GM21717 (cell line): ENCODE results near the gene MTMR4.
A peak's percentile ranks its signal among the peaks of the same experiment; 100 is the strongest.
"Not testable (repeated sequence)": the region's sequence is repeated elsewhere in the genome, so short reads cannot be mapped to it uniquely, and the experiment has no call there.

ENCODE experiments used
- ATAC-seq: cut with Tn5 transposase; IDR thresholded peaks from one replicate; pipeline ENCODE4 v1.9.1; 2021; ENCODE audit warnings: mild to moderate bottlenecking, moderate library complexity; ENCODE audit not compliant: unreplicated experiment

The MTMR4 gene

DNA sequence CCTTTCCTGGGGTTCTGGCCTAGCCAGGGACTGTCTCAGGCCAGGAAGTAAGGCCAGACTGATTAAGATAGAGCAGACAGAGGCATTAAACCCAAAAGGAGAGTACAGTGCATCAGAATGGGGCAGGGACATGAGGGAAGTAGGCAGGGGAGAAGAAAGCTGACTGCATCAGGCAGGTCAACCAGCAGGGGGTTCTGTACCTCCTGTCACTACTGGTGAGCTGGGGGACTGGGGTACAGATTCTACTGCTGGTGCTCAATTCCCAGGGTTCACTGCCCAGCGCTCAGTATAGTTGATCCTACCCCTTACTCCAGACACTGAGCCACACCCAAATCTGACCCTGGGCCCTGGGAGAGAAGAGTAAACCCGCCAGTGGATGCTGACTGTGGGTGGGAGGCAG is 12.9 kb upstream of the MTMR4 start:
- ATAC-seq, result no peak

DNA sequence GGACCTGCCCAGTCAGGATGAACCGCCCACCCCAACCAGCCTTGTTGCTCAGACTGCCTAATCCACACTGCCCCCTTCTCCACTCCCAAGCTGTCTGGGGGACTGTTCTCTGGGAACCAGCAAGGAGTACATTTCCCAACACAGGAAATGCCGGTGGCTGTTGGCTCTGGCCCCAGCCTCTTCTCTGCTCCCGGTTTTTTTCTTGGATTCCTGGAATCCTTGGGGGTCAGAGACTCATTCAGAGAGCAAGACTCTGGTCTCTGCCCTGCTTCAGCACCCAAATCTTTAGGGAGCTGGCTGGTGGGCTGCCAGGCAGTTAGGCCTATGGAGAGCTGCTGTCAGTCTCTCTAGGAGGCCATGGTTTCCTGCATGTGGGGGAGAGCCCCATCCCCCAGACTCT is 10.8 kb upstream of the MTMR4 start:
- no peak for ATAC-seq

DNA sequence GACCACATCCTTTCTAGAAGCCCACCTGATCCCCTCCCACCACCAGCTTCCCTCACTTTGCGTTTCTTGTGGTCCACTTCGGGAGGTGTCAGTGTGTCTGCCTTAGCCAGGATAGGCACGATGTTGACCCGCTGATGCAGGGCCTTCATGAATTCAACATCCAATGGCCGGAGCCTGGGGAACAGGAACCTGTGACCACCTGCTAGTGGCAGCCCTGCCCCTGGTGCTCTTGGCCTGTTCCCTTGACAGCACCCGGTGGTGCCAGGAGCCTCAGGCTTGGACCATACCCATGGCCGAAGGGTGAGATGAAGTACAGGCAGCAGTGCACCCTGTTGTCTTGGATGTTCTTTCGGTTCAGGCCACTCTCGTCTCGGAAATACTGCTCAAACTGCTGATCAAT is 7.2 kb upstream of the MTMR4 start:
- ATAC-seq, result no peak

DNA sequence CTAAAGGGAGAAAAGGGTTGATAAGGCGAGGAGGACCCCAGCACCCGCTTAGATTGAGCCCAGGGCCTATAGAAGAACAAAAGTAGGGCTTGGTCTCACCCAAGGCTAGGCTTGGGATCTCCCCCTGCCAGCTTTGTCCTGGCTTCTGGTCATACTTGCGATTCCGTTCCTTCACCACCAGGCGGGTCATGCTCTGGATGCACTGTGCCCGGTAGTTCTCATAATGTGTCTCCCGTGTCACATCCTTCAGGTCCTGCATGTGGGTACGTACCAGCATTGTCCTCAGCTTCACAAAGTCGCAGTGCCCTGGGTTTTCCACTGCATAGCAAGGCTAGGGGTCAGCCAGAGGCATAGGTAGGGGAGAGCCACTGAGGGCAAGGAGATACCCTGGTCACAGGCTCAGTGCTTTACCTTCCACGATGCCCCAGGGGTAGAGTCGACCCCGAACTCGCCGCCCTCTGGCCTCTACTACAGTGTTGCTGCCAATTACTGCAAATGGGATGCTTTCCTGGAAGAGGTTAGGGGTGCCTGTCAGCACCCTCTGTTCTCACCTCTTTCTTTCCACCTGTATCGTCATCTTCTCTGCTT is 6.5 kb upstream of the MTMR4 start:
- ATAC-seq, result no peak

DNA sequence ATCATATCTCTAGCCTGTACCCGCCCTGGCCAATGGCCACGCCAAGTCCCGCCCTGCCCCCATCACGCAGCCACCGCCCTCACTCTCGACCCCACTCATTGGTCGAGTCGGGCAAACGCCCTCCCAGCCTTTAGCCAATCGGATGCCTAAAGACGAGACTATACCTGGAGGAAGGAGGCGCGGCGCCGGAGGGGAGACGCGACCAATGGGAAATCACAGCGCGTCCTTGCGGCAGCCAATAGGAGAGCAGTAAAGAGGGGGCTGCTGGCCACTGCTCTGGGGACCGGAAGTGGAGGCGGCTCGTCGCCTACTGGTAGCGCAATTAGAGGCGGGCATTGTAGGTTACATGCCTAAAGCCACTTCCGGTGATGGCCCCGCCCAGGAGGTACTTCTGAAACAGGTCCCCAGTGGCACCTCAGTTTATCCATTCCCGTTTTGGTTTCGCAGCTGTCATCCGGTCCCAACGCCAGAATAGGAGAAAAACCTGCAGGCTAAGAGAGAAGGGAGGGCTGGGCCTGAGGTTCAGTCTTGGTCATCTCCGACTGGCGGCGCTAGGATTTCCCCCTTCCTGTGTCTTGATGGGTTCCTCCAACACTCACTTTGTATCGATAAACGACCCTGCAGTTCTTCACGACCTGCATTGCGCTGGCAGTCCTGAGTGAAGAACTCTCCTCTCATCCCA is 3.6 kb upstream of the MTMR4 start:
- ATAC-seq, result peak; percentile 76

DNA sequence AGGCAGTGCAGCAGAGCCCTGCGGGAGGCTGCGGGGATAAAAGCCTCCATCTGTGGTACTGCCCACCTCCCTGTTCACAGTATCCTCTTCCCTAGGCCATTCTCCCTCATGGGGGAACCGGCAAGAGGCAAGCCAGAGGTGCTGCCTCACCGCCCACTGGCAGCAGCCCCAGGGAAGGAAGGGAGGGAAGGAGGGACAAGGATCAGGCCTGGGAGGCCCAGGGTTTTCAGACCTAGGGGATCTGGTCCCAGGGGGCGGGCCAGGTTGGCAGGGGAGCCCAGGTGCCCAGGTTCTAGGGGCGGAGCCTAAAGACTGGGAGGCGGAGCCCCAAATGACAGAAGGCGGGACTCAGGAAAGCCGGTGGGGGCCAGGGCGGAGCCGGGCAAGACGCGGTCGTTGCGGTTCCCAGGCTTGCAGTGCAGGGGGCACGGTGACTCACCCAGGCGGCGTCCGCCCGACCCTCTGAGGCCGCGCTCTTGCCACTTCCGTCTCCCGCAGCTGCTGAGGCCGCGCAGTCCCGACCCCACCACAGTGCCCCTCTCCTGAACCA is 3.0 kb upstream of the MTMR4 start:
- no peak for ATAC-seq

DNA sequence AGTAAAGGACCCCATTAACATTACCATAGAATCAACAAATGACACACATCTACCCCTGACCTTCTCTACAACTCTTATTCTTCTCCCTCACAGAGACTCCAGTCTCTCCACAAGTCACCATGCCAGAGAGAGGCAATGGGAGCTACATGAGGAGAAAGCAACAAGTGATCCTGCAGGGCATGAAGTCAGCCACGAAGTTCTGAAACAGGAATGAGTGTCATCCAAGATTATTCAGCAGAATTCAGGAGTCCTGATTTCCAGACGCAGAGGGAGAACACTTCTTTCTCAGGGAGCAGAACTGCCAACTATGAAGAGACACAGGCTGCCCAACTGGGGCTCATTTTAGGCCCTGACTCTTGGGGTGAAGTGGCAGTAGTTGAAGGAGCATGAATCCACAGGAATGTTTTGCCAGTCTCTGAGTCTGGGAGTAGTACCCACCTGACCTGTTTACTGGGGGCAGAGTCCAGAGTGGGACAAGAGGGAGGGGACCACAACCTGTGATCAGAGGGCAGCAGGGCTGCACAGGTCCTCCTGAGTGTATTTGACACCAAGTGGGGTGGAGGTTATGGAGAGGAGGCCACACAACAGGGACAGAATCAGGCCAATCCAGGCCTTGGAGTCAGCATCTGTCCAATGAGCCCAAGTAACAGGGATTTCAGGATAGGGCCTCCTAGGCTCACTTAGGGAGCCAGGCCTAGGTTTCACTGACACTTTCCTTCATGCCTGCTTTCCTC is 2.4 kb upstream of the MTMR4 start:
- no peak for ATAC-seq

DNA sequence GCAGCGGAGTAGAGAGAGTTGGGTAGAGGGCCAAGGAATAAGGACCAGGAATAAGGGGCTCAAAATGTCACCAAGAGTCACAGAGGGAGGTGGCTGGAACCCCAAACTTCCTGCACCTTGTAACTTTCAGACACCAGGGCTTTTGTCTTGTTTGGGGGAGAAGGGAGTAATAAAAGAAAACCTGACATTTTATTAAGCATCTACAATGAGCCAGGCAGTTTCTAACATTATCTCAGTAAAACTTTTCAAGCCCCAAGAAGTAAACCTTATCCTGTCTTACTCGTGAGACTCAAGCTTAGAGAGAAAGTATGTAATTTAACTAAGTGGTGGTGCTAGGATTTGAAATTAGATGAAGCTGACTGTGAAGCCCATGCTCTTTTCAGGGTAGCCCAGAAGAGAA is 848 bp upstream of the MTMR4 start:
- no peak for ATAC-seq

DNA sequence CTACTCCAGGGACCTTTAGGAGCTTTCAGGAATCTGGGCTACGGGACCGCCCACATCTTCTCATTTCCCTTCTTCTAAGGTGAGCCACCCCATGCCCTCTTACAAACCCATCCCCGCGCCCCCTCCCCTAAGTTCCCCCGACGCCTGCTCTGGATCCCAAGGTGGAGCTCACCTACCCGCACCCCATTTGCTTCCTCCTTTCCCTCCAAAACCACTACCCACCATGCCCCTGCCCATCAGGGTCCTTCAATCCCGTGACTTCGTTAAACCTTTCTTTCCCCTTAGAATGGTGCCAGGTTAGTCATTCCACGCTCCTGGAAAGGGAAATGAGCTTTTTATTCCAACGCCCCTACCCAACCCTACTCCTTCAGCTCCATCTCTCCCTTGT is 326 bp upstream of the MTMR4 start:
- ATAC-seq, result no peak

DNA sequence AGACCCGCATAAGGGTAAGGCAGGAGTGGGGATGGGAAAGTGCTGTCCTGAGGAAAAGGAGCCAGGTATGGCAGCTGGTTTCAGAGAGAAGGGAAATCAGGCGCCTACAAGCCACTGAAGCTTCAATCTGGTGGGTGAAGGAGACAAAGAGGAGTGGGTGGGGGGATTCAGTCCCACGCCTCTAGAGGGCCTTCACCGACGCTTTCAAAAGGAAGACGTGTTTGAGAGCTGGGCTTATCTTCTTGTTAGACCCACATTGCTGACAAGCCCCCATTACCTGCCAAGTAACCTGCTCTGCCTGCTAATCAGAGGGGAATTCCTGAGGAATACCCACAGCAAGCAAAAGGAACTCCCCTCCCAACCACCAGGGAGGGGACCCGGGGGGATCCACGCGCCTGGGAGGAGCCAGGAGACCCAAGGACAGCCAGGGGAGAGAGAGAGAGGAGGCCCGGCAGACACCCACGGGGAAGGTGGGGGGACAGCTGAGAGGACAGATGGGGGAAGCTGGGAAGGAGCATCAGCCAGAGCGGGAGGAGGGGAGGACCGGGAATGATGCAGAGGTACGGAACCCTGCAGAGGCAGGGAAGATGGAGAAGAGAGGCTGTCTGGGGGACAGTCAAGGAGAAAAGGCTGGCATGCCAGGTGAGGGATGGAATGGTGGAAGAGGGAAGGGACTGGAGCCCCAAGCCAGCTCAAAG is 1.0 kb downstream of the MTMR4 start:
- ATAC-seq, result no peak

DNA sequence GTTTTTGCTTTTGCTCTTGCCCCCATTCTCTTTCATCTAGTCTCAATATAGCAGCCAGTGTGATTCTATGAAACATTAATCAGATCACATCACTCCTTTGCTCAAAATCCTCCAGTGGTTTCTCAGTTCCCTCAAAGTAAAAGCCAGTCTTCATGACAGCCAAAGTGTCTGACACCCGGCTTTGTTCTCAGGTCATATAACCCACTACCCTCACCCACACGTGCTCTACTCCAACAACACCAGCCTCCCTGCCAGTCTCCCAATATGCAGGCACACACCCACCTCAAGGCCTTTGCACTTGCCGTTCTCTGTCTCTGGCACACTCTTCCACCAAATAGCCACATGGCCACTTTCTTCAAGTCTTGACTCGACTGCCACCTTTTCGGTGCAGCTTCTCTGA is 4.4 kb downstream of the MTMR4 start:
- ATAC-seq, result no peak

DNA sequence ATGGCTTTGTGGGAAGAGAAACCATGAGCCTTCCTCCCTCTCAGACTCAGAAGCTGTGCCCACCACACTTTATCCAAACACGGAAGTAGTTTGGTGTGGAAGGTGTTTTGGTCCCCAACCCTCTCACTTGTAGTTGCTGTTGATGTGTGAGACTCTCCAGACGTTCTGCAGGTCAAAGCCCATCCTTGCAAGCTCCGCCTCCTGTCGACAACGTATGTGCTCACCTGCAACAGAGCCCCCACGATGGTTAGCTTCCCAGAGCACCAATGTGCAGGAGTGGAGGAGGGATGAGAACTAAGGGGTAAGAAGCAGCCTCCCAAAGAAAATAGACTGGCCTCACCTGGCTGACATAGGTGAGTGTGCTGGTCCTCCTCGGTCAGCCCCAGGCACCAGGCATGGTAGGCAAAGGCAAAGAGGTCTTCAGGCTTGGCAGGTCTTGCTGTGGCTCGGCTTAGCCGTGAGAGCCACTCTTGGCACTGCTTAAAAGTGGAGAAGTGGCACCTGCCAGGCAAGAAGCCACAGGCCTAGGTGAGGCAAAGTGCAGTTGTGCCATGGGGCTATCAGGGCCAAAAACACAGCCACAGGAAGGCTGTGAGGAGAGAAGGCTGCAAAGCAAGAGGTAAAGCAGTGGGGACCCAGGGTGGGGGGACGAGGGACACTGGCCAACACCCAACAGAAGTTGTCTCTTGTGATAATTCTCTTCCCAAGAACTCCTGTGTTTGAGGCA is 5.9 kb downstream of the MTMR4 start:
- no peak for ATAC-seq

DNA sequence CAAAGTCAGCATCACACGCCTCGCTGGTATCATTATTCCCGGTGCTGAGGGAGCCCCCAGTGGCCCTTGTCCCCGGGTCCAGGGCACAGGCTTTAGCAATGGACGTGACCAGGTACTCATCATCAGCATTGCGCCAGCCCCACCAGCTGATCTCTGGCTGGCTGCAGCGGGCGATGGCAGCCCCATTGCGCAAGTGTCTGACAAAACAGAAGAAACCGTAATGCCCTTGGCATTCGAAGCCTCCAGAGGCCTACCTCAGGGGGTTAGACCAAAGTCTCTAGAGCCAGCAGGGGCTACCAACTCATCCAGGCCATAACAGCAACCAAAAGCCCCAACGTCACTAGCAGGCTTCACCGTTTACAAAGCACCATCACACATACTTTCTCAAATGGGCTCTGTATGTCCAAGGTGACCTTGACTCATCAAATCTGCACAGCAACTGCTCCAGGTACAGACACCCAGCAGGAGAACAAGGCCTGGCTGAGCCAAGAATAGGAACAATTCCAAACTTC is 7.3 kb downstream of the MTMR4 start:
- no peak for ATAC-seq

DNA sequence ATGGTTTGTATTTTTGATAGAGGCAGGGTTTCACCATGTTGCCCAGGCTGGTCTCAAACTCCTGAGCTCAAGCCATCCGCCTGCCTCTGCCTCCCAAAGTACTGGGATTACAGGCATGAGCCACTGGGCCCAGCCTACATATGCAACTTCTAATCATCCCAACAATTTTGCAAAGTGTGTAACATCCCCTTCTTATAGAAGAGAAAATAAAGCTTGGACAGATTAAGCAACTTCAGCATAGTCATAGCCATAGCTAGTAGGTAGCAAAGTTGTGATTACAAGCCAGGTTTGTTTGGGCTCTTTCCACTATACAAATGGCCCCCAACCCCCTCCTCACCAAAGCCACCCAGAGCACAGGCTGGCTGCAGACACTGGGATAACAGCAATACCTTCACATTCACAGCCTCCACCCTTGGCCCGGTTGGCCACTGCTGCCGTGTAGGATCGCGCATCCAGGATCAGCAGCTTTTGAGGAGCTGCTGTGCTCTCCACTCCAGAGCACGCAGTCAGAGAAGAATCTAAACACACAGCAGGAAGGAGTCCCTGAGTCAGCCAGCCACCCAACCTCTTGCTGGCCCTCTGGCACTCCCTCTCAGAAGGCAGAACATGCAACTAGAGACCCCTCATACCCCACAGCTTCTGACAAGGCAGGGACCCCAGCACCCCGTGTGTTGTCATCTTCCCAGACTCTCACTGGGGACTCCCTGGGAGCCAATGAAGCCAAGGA is 7.9 kb downstream of the MTMR4 start:
- ATAC-seq, result no peak

DNA sequence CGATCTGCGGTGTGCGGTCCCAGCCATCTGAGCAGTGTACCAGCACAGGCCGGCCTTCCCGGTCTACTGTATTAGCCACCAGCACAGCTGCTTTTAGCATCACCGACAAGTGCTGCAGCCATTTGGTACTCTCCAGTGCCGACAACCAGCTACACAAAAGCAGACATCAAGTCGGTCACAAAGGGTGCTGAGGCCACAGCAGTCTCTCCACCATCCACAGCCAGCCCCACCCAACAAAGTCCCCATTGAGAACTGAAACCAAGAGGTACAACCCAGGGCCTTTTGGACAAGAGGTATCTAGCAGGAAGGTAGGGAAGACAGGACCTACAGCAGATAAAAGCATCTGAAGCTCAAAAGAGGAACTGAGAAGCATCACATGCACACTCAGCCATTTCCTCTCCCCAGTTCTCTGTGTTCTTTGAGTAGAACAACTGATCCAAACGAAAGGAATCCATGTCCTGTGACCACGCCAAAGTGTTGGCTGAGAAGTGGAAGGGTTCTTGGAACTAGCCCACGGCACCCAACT is 9.5 kb downstream of the MTMR4 start:
- peak; percentile 77 for ATAC-seq

DNA sequence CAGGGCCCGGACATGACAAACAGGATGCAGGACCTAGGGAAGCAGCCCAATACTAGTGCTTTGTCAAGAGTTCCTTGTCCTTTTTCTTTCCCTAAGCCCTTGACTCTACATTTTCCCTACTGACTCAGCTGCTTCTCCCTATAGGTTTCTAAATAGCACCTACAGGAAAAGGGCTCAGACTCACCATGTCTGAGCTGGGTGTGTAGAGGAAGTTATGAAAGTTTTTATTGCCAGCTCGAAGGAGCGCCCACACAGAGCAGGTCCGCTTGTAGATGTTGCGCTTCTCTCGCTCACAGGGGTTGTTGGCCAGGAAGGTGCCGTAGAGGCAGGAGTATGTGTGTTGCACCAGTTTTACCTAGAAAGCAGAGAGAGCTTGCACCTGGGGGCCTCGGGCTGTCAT is 10.6 kb downstream of the MTMR4 start:
- ATAC-seq, result no peak

DNA sequence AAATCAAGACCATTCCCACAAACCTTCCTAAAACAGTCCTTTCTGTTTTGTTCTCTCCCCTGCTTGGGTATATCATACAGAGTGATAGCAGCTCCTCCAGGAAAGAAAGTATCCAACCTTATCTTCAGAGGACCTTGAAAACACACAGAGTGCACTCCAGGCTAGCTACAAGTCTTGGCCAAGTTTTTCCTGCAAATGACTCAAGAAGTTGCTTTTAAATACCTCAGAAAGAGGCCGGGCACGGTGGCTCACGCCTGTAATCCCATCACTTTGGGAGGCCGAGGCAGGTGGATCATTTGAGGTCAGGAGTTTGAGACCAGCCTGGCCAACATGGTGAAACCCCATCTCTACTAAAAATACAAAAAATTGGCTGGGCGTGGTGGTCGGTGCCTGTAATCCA is 11.3 kb downstream of the MTMR4 start:
- ATAC-seq, result not testable (repeated sequence)

DNA sequence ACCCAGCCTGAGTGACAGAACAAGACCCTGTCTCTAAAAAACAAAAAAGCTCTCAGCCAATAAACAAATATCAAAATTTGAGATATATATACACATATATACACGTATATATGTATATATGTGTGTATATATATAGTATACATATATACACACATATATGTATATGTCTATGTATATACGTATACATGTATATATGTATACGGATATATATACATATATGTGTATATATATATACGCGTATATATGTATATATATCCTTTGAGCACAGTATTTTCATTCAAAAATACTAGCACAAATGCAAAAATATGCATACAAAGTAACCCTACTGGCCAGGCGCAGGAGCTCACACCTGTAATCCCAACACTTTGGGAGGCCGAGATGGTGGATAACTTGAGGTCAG is 13.0 kb downstream of the MTMR4 start:
- ATAC-seq, result no peak

DNA sequence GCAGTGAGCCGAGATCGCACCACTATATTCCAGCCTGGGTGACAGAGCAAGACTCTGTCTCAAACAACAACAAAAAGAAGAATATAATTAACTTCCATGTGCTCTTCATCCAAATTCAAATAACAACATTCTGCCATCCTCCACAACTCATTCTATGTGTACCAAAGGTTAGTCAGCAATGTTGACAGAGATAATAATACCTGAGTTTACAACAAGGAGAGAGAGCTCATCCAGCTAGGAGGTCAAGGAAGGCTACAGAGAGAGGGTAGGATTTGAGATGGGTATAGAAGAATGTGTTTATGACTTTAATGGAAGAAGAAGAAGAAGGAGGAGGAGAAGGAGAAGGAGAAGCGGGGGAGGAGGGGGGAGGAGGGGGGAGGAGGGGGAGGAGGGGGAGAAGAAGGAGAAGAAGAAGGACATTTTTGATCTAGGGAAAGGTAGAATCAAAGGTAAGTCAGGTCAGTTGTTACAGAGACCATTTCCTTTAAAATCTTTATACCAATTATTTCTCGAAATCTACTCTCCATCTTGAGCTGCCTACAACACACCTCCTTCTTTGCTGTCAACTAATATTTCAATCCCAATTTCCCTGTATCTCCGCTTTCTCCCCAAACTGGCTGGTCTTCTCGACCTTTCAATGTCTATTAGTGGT is 16.1 kb downstream of the MTMR4 start:
- ATAC-seq, result no peak
